Right atrium auricular region (tissue), 2 donors: ENCODE results near the gene BCAP29. TPM values are rescaled to one million over a fixed set of nuclear protein-coding genes. Genes with fewer than 3 reads are reported as not detected.

ENCODE experiments used
- DNase-seq: peaks from one replicate; pipeline ENCODE4 v3.0.0-alpha.2; 2019; ENCODE audit warnings: low spot score
- H3K27ac ChIP-seq, 2 donors: fragments of 200-600 bp; sonication (generic); 1 replicate in 1 of 2; 2 replicates in 1 of 2; pipeline ENCODE4 v1.5.1; 2016 to 2019
- H3K27me3 ChIP-seq, 2 donors: fragments of 200-600 bp; sonication (generic); one replicate each; pipeline versions ENCODE4 v1.5.1 to v1.6.0; 2017 to 2019
- H3K36me3 ChIP-seq: fragments of 200-600 bp; sonication (generic); one replicate; pipeline ENCODE4 v1.5.1; 2016
- H3K4me1 ChIP-seq, 2 donors: fragments of 200-600 bp; sonication (generic); one replicate each; pipeline versions ENCODE4 v1.5.1 to v1.6.0; 2017 to 2019
- H3K4me3 ChIP-seq, 2 donors: fragments of 200-600 bp; sonication (generic); 1 replicate in 1 of 2; 2 replicates in 1 of 2; pipeline ENCODE4 v1.5.1; 2017 to 2019; ENCODE audit warnings: mild to moderate bottlenecking in 1 of 2, moderate library complexity in 1 of 2
- H3K9me3 ChIP-seq, 2 donors: fragments of 200-600 bp; sonication (generic); one replicate each; pipeline ENCODE4 v1.5.1; 2019
- CTCF ChIP-seq, 2 donors: fragments of 200-600 bp; sonication (generic); IDR thresholded peaks; one replicate each; pipeline ENCODE4 v1.5.1; 2019; ENCODE audit warnings: antibody characterized with exemption in 2 of 2
- total RNA-seq, 2 donors: library from RNA; depleted of rRNA; stranded (reverse); fragments of >200 nt; gene quantifications; one replicate each; pipeline ENCODE4 v1.1.0, GENCODE V29; 2016

BCAP29 gene
- total RNA-seq, 2 donors from 2014 or later = 115 to 258 TPM

DNA sequence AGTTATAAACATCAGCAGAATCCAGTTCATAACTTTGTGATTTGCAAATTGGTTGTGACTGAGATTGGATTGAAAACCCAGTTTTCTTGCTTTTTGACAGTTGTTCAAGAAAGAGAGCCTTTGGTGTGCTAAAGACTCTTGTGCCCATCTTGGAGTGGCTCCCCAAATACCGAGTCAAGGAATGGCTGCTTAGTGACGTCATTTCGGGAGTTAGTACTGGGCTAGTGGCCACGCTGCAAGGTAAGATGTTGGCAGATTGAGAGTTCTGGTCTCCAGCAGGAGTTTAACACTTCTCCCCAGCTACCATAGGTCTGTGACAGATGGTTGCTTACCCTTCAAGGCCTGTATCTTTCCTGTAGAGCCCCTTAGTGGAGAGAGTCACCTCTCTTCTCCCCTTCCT, 83.2 kb downstream of the BCAP29 start:
- Histone ChIP-seq H3K36me3 (no peaks in the 10 kb centered on the region), H3K9me3 (no peaks in the 10 kb centered on the region), H3K27ac (no peak overlapping the region), H3K4me3 (no peak overlapping the region), H3K27me3 (peaks cover 3 to 8% of the 10 kb centered on the region in 2 donors), H3K4me1 (peaks cover 0 to 19% of the 10 kb centered on the region in 2 donors)
- no peak for TF ChIP-seq CTCF (IDR thresholded peaks at IDR 0.05)
- no peak for DNase-seq

DNA sequence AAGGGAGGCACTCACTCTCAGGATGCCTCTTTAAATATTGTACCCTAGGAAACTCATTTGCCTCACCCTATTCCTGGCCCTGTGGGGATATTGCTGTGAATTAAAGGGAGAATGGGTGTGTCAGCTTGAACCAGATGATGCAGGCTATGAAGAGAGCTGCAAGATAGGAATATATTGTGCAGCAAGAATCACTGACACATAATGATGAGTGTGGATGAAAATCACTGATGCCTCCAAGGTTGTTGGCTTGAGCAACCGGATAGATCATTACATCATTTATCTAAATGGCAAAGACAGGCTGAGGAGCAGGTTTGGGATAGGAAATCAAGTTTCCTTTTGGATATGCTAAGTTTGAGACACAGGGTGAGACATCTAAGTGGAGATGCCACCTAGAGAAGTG, 86.7 kb downstream of the BCAP29 start:
- Histone ChIP-seq H3K27me3 (no peaks in the 10 kb centered on the region), H3K9me3 (no peaks in the 10 kb centered on the region), H3K27ac (no peak overlapping the region), H3K36me3 (no peaks in the 10 kb centered on the region), H3K4me3 (no peak overlapping the region), H3K4me1 (peaks cover 0 to 3% of the 10 kb centered on the region in 2 donors)
- no peak for TF ChIP-seq CTCF (IDR thresholded peaks at IDR 0.05)
- DNase-seq = no peak

- TF ChIP-seq CTCF (IDR thresholded peaks at IDR 0.05) = no peak
- DNase-seq = no peak
- H3K4me3 ChIP-seq = no peak overlapping the region
- no peaks in the 10 kb centered on the region for H3K9me3 ChIP-seq
- H3K4me1 ChIP-seq = no peaks in the 10 kb centered on the region
- H3K27ac ChIP-seq = no peak overlapping the region
- no peaks in the 10 kb centered on the region for H3K27me3 ChIP-seq
- H3K36me3 ChIP-seq = no peaks in the 10 kb centered on the region
Measured at GRCh38 chr7:107667341-107667740, 87.3 kb downstream of the BCAP29 start.

- H3K27me3 ChIP-seq = no peaks in the 10 kb centered on the region
- no peaks in the 10 kb centered on the region for H3K36me3 ChIP-seq
- H3K4me3 ChIP-seq = no peak overlapping the region
- H3K27ac ChIP-seq = no peak overlapping the region
- H3K9me3 ChIP-seq = no peaks in the 10 kb centered on the region
- DNase-seq = no peak
- no peak for TF ChIP-seq CTCF (IDR thresholded peaks at IDR 0.05)
- H3K4me1 ChIP-seq = no peaks in the 10 kb centered on the region
Measured at GRCh38 chr7:107668296-107668695, 88.2 kb downstream of the BCAP29 start.

Other genes starting within 250 kb of the BCAP29 start
- gene GPR22, start 110.2 kb upstream of the BCAP29 start, total RNA-seq = 10 to 100 TPM; 21.7 to 40.6 TPM
- gene COG5, start 16.3 kb upstream of the BCAP29 start, total RNA-seq = 10 to 100 TPM; 28.0 to 31.8 TPM
- 1 to 10 TPM; 5.0 to 7.2 TPM for gene DUS4L, start 16.3 kb upstream of the BCAP29 start, total RNA-seq
- gene SLC26A4, start 80.6 kb downstream of the BCAP29 start, total RNA-seq = under 1 TPM; 0.30 to 0.51 TPM
- gene CBLL1, start 163.9 kb downstream of the BCAP29 start, total RNA-seq = 10 to 100 TPM; 19.3 to 31.9 TPM
- not detected for gene SLC26A3, start 223.0 kb downstream of the BCAP29 start, total RNA-seq